NCI-H526 treated with DMSO at 0.1 percent for 48 hours (cell line): ENCODE results near the gene RTCB.
"Not testable (repeated sequence)": the region's sequence is repeated elsewhere in the genome, so short reads cannot be mapped to it uniquely, and the experiment has no call there.

ENCODE experiments used
- DNase-seq: peaks from one replicate; lab custom pipeline; 2025; lab: John Stamatoyannopoulos, UW

RTCB gene

DNA sequence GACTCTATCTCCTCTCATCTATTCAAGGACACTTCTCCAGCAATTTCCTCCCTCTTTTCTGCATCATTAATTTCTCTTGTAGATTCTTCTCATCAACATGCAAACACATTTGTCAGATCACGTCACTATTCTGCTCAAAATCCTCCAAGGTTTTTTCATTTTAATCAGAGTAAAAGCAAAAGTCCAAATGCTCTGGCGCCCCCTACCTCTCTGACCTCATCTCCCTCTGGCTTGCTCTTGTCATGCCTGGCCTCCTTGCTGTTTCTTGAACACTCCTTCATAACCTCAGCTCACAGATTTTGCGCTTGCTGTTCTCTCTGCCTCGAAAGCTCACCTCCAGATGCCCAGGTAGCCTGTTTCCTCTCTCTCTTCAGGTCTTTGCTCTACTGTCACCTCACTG lies 22.4 kb downstream of the RTCB start:
- DNase-seq: no peak

- no peak for DNase-seq
Observed at GRCh38 chr22:32385681-32386080, 26.4 kb downstream of the RTCB start.

- no peak for DNase-seq
Observed at GRCh38 chr22:32380991-32381390, 31.1 kb downstream of the RTCB start.

DNA sequence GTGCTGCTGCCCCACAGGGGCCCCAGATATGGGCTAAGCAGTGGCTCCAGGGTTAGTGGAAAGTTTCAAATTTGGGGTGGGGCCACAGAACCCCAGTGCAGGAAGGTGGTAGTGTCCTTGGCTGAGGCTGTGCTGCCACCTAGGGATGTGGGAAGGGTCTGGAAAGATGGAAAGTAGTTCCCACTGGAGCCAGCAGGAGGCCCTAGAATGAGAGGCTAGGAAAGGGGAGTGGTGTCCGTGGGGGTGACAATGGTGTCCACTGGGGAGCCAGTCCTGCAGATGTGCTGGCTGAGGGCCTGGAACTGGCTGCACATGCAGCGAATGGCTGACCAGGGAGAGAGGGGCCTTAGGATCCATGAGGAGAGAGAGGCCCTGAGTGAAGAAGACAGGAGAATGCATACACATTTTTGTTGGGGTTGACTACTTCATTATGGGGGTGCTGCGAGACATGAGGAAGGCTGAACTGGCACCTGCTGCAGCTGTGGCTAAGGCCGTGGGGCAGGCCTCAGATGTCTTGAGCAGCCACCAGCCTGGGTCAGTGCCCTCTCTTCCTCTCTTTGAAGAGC lies 33.3 kb downstream of the RTCB start:
- no peak for DNase-seq

- DNase-seq: no peak
Observed at GRCh38 chr22:32376681-32377080, 35.4 kb downstream of the RTCB start.

- no peak for DNase-seq
Observed at GRCh38 chr22:32375678-32376450, 36.2 kb downstream of the RTCB start.

GRCh38 chr22:32364210-32364609 lies 47.8 kb downstream of the RTCB start:
- DNase-seq: no peak

GRCh38 chr22:32361257-32361656 lies 50.8 kb downstream of the RTCB start:
- DNase-seq: no peak

GRCh38 chr22:32360096-32360495 lies 52.0 kb downstream of the RTCB start:
- DNase-seq: not testable (repeated sequence)

GRCh38 chr22:32357567-32357966 lies 54.5 kb downstream of the RTCB start, which contains the start of gene RFPL3:
RFPL3 (plus strand) TSS chr22:32357867; CDS start chr22:32358072, 205 bp downstream.
- DNase-seq: not testable (repeated sequence)

- no peak for DNase-seq
Observed at GRCh38 chr22:32355760-32356159, 56.3 kb downstream of the RTCB start.

DNA sequence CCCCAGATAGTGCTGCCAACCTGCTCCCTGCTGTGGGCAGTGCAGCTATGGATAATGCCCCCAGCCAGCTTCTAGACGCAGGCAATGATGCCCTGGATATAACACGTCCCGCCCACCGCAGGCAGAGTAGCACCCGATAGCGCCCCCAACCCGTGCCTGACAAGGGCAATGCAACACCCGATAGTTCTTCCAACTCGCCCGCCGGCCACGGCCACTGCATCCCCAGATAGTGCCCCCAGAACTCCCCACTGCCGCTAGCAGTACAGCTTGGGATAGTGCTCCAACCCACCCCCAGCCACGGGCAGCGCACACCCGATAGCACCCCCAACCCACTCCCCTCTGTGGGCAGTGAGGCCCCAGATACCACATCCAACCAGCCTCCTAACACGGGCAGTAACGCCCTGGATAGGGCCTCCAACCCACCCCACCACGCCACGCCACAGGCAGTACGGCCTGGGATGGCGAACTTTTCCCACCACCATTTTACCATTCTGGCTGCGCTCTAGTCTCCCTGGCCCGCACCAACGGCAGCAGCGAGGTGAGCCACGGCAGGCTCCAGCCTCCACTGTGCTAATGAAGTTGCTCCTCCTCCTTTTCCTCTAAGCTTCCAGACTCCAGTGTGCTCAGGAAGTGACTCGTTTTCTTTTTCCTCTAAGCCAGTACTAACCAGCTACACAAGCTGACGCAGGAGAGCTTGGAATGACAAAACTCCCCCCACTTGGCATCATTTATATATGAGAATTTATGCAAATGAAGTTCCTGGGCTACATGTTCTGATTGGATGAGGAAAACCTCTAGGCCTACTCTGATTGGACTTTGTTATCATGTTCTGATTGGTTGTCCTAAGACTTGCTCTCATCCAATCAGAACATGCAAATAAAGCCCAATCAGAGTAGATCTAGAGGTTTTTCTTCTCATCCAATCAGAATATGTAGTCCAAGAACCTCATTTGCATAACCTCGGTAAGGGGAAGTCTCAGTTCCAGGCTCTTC lies 57.4 kb downstream of the RTCB start:
- no peak for DNase-seq

GRCh38 chr22:32353840-32354239 lies 58.2 kb downstream of the RTCB start:
- DNase-seq: no peak

GRCh38 chr22:32353292-32353691 lies 58.8 kb downstream of the RTCB start:
- DNase-seq: no peak

- DNase-seq: no peak
Observed at GRCh38 chr22:32352681-32353080, 59.4 kb downstream of the RTCB start.

- DNase-seq: not testable (repeated sequence)
Observed at GRCh38 chr22:32351875-32352274, 60.2 kb downstream of the RTCB start.

DNA sequence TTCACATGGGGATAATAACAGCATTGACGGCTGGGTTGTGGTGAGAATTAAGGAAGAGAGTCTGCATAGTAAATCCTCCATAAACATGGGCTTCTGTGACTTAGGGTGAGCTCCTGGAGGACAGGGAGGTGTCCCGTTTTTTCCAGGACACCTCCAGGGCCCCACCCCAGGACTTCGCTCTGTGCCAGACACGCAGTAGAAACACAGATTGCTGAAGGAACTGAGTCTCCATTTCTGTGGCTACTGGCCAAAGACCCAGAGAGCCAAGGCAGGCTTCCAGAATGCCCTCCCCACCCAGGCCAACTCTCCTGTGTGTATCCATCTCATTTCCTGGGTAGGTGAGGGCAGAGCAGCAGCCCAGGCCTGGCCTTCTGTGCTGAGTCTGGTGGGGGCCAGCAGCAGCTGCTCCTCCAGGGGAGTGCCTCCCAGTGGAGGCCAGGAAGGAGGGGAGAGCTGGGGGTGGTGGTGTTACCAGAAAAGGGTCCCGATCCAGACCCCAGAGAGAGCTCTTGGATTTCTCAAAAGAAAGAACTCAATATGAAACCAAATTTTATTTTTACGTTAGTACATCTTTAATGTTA lies 63.9 kb downstream of the RTCB start:
- no peak for DNase-seq

DNA sequence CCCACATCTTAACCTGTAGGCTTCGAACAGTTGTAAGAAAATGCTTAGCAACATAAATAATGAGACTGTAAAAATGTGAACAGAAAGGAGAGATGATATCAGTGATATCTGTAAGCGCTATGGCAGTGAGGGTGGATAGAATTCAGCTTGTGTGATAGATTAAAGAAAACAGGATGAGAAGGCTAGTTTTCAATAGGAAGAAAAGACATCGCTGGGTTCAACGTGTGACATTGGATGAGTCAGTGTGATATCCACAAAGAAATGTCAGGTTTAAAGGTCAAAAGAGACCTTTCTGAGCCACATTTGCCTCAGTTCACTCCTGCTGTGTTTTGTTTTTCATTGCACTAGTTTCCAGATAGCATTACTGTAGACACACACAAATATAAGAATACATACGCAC lies 68.1 kb downstream of the RTCB start:
- no peak for DNase-seq

- no peak for DNase-seq
Observed at GRCh38 chr22:32342977-32343376, 69.1 kb downstream of the RTCB start.

DNA sequence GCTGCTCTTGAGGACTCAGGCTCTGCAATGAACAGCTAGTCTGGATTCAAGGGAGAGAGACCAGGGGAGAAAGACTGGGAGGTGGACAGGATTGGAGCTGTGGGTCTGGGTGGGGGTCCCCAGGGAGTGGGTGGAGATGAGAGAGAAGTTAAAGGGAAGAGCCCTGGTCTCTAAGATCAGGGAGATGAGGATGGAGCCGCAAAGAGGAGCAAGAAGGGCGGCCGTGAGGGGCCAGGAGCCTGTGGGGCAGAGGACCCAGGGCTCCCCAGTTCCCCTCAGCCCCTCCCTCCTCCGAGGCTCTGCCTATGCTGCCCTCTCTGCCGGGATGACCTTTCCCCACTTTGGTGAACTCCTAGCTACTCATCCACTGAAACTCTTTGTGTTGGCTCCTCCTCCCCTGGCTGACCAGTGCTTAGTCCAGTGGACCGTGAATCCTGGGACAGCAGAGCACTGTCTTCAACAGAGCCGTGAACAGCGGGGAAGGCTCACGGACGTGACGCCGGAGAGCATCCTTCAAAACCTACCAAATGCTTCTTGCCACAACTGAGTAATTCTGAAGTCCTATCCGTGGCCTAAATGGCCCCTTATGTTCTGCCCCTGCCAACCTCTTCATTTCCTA lies 70.8 kb downstream of the RTCB start:
- no peak for DNase-seq

DNA sequence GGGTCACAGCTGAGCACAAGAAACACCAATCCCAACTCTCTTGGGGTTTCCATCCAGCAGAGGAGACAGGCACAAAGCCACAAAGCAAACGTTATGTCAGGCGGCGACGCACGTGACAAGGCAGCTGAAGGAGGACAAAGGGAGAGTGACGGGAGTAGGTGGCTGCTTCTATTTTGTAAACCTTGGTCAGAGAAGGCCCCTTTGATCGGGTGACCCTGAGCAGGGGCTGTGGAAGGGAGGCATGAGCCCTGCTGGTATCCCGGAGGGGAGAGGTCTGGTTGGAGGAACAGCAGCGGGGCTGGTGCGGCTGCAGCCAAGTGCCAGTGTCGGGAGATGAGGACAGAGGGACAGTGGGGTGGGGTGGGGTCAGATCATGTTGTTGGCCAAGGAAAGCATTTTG lies 71.6 kb downstream of the RTCB start:
- no peak for DNase-seq
